H1 (cell line): Measurements from ENCODE around the gene ZNF644. TPM values are rescaled to one million over a fixed set of nuclear protein-coding genes. Genes with fewer than 3 reads are reported as not detected.

ENCODE experiments used
- CTCF ChIA-PET: fragments of 300-600 bp; sonication (Branson Sonifier 250); formaldehyde crosslinking; loops from one replicate; lab custom pipeline; 2021; ENCODE audit not compliant: partially characterized antibody; lab: Charles Lee
- POLR2A ChIA-PET: fragments of 300-600 bp; sonication (Branson Sonifier 250); formaldehyde crosslinking; loops from one replicate; lab custom pipeline; 2021; ENCODE audit warnings: inconsistent platforms; ENCODE audit not compliant: partially characterized antibody; lab: Charles Lee
- DNase-seq, 2 experiments: peaks; one replicate each; pipeline versions ENCODE4 v3.0.0 to v3.0.0-alpha.2; 2010 to 2022; ENCODE audit warnings: low spot score in 2 of 2, low read depth in 1 of 2, mixed read lengths in 1 of 2
- FAIRE-seq: peaks from 2 replicates; lab custom pipeline; 2011; peaks lifted over from hg19 to GRCh38; lab: Jason Lieb, UNC
- H2AFZ ChIP-seq: 2 replicates; pipeline ENCODE4 v1.8.1; 2012; ENCODE audit warnings: low read length, inconsistent platforms
- H2AK5ac ChIP-seq: 2 replicates; pipeline ENCODE4 v1.6.1; 2013; ENCODE audit warnings: low read depth, low read length
- H2BK120ac ChIP-seq: replicated peaks from 2 replicates; pipeline ENCODE3; 2013; ENCODE audit warnings: low read depth, low read length, inconsistent platforms
- H2BK12ac ChIP-seq: 2 replicates; pipeline ENCODE4 v1.6.1; 2013; ENCODE audit warnings: low read depth, low read length
- H2BK15ac ChIP-seq: 2 replicates; pipeline ENCODE4 v1.6.1; 2013; ENCODE audit warnings: low read length
- H2BK20ac ChIP-seq: 2 replicates; pipeline ENCODE4 v1.6.1; 2013; ENCODE audit warnings: low read length
- H2BK5ac ChIP-seq: 2 replicates; pipeline ENCODE4 v1.6.1; 2013; ENCODE audit warnings: low read depth, low read length
- H3K14ac ChIP-seq: 2 replicates; pipeline ENCODE4 v1.6.1; 2013; ENCODE audit warnings: inconsistent platforms; ENCODE audit not compliant: insufficient read length
- H3K18ac ChIP-seq: 2 replicates; pipeline ENCODE4 v1.6.1; 2013; ENCODE audit warnings: low read length; ENCODE audit errors: extremely low read depth
- H3K23ac ChIP-seq: 2 replicates; pipeline ENCODE4 v1.6.1; 2013; ENCODE audit warnings: inconsistent platforms; ENCODE audit not compliant: insufficient read length
- H3K23me2 ChIP-seq: 2 replicates; pipeline ENCODE4 v1.6.1; 2013; ENCODE audit warnings: low read depth, low read length
- H3K27ac ChIP-seq: 2 replicates; pipeline ENCODE4 v1.6.1; 2011; ENCODE audit warnings: low read depth, low read length, inconsistent platforms
- H3K27me3 ChIP-seq, 4 experiments: replicated peaks in 1 of 4; 1 replicate in 1 of 4; 2 replicates in 3 of 4; pipeline versions ENCODE4 v1.6.1 to v1.8.1; 2011 to 2013; ENCODE audit warnings: low read length in 3 of 4, mild to moderate bottlenecking in 3 of 4, inconsistent platforms in 2 of 4, mixed read lengths in 2 of 4, moderate library complexity in 1 of 4; ENCODE audit not compliant: control insufficient read depth in 3 of 4, insufficient read depth in 3 of 4; ENCODE audit errors: extremely low read depth in 1 of 4
- H3K36me3 ChIP-seq, 4 experiments: 2 replicates each; pipeline versions ENCODE4 v1.6.1 to v1.8.1; 2011 to 2013; ENCODE audit warnings: mild to moderate bottlenecking in 4 of 4, low read length in 3 of 4, moderate library complexity in 2 of 4, control low read depth in 1 of 4, inconsistent platforms in 1 of 4; ENCODE audit not compliant: insufficient read depth in 4 of 4, control insufficient read depth in 2 of 4
- H3K4ac ChIP-seq: replicated peaks from 2 replicates; pipeline ENCODE3; 2013; ENCODE audit warnings: low read length, low read depth, mixed read lengths, inconsistent platforms; ENCODE audit not compliant: insufficient read length
- H3K4me1 ChIP-seq, 4 experiments: replicated peaks in 1 of 4; 1 replicate in 1 of 4; 2 replicates in 3 of 4; pipeline versions ENCODE4 v1.6.1 to v1.8.1; 2011 to 2013; ENCODE audit warnings: low read length in 3 of 4, inconsistent platforms in 2 of 4, mixed read lengths in 1 of 4; ENCODE audit not compliant: insufficient read depth in 4 of 4, control insufficient read depth in 3 of 4
- H3K4me2 ChIP-seq, 2 experiments: 2 replicates each; pipeline versions ENCODE4 v1.6.1 to v1.8.1; 2011 to 2013; ENCODE audit warnings: low read depth in 2 of 2, low read length in 2 of 2, control low read depth in 1 of 2, inconsistent platforms in 1 of 2, mild to moderate bottlenecking in 1 of 2; ENCODE audit not compliant: insufficient read depth in 1 of 2
- H3K4me3 ChIP-seq, 4 experiments: fragments of 200-600, 300-600 bp in 1 of 4; sonication (generic), shearing (Covaris generic), sonication (Bioruptor Twin) in 1 of 4; 2 replicates each; pipeline versions ENCODE4 v1.5.1 to v1.8.1; 2011 to 2016; ENCODE audit warnings: low read length in 4 of 4, low read depth in 3 of 4, control low read depth in 2 of 4, inconsistent platforms in 2 of 4, mild to moderate bottlenecking in 2 of 4, mixed read lengths in 1 of 4, moderate library complexity in 1 of 4; ENCODE audit not compliant: insufficient read depth in 2 of 4; ENCODE audit errors: extremely low read depth in 1 of 4
- H3K56ac ChIP-seq: replicated peaks from 2 replicates; pipeline ENCODE3; 2013; ENCODE audit warnings: low read depth, mild to moderate bottlenecking, mixed read lengths, low read length, inconsistent platforms; ENCODE audit not compliant: insufficient read length
- H3K79me1 ChIP-seq: 2 replicates; pipeline ENCODE4 v1.6.1; 2013; ENCODE audit warnings: low read depth, low read length, control low read depth
- H3K79me2 ChIP-seq, 2 experiments: 2 replicates each; pipeline versions ENCODE4 v1.6.1 to v1.8.1; 2012 to 2013; ENCODE audit warnings: low read length in 2 of 2, mild to moderate bottlenecking in 2 of 2, inconsistent platforms in 1 of 2; ENCODE audit not compliant: insufficient read depth in 2 of 2, control insufficient read depth in 1 of 2
- H3K9ac ChIP-seq, 4 experiments: replicated peaks in 1 of 4; 1 replicate in 1 of 4; 2 replicates in 3 of 4; pipeline versions ENCODE4 v1.6.1 to v1.8.1; 2011 to 2013; ENCODE audit warnings: low read depth in 3 of 4, low read length in 3 of 4, control low read depth in 2 of 4, mild to moderate bottlenecking in 2 of 4, moderate library complexity in 2 of 4, inconsistent platforms in 1 of 4; ENCODE audit errors: extremely low read depth in 1 of 4
- H3K9me3 ChIP-seq, 2 experiments: 2 replicates each; pipeline versions ENCODE4 v1.6.1 to v1.8.1; 2012 to 2013; ENCODE audit warnings: mild to moderate bottlenecking in 2 of 2, moderate library complexity in 2 of 2, control low read depth in 1 of 2, inconsistent platforms in 1 of 2, low read depth in 1 of 2, low read length in 1 of 2, mixed read lengths in 1 of 2; ENCODE audit not compliant: insufficient read depth in 2 of 2
- H4K20me1 ChIP-seq, 2 experiments: replicated peaks in 1 of 2; 2 replicates each; pipeline versions ENCODE3 to v1.8.1; 2011 to 2013; ENCODE audit warnings: inconsistent platforms in 2 of 2, low read length in 2 of 2, mild to moderate bottlenecking in 1 of 2; ENCODE audit not compliant: insufficient read depth in 2 of 2, control insufficient read depth in 1 of 2
- H4K5ac ChIP-seq: 2 replicates; pipeline ENCODE4 v1.6.1; 2013; ENCODE audit warnings: low read length, low read depth, mixed read lengths, inconsistent platforms; ENCODE audit not compliant: insufficient read length
- H4K8ac ChIP-seq: 2 replicates; pipeline ENCODE4 v1.8.0; 2013; ENCODE audit warnings: mild to moderate bottlenecking, moderate library complexity, low read length, inconsistent platforms; ENCODE audit not compliant: insufficient read depth; ENCODE audit errors: extremely low read depth
- H4K91ac ChIP-seq: replicated peaks from 2 replicates; pipeline ENCODE3; 2013; ENCODE audit warnings: low read length, mixed read lengths, inconsistent platforms; ENCODE audit not compliant: insufficient read length
- EGR1 ChIP-seq: IDR thresholded peaks from 2 replicates; pipeline ENCODE4 v1.6.1; 2011; ENCODE audit warnings: low read depth, low read length, borderline replicate concordance
- POLR2A ChIP-seq, 2 experiments: IDR thresholded peaks; 1 replicate in 1 of 2; 2 replicates in 1 of 2; pipeline ENCODE4 v1.6.1; 2011; ENCODE audit warnings: low read depth in 2 of 2, low read length in 2 of 2, mild to moderate bottlenecking in 2 of 2; ENCODE audit errors: control extremely low read depth in 1 of 2
- WGBS, 2 experiments: shearing (Covaris generic) in 1 of 2; methylation state at CpG; one replicate each; pipeline versions ENCODE4 v1.1.6 to v1.1.7; 2013 to 2015; ENCODE audit warnings: low lambda C conversion rate in 2 of 2, mixed read lengths in 2 of 2, inconsistent platforms in 1 of 2, low coverage in 1 of 2, missing lambda C conversion rate in 1 of 2; ENCODE audit not compliant: insufficient replicate concordance in 2 of 2, insufficient coverage in 1 of 2, insufficient read length in 1 of 2; ENCODE audit errors: extremely low coverage in 1 of 2, missing lambda C conversion rate in 1 of 2; 5-methylcytosine and 5-hydroxymethylcytosine counted together
- polyA plus RNA-seq, 7 experiments: library from polyadenylated mRNA; depleted of rRNA in 3 of 7; stranded (reverse) in 5 of 7; unstranded in 2 of 7; fragments of >200 nt in 5 of 7; fragments of 200-250 nt in 2 of 7; gene quantifications; 1 replicate in 5 of 7; 2 replicates in 1 of 7; 4 replicates in 1 of 7; pipeline versions ENCODE4 v1.2.1 to v1.2.3, GENCODE V29; 2011 to 2013; ENCODE audit warnings: missing spikeins in 2 of 7, mixed read lengths in 2 of 7
- total RNA-seq: library from RNA; stranded (reverse); fragmentation: NEBNext Ultra II Directional; extraction: Animal tissue kit (Norgen Biotek cat#: 25700); gene quantifications from 2 replicates; pipeline ENCODE4 v1.2.1, GENCODE V29; 2021

Gene ZNF644
- total and polyA plus RNA-seq, 2 of the 8 experiments (the other 6 are each of a cell fraction or from before 2014, with no cell fraction given): 14.5 to 93.5 TPM

- Histone ChIP-seq H3K18ac (no peak overlapping the region), H2BK20ac (no peak overlapping the region), H4K20me1 (peaks cover 8 to 9% of the 10 kb centered on the region in 2 experiments), H3K23ac (no peak overlapping the region), H2BK15ac (no peak overlapping the region), H3K4me3 (no peak overlapping the region), H2AFZ (no peak overlapping the region), H3K36me3 (peaks cover 0 to 15% (median 5%) of the 10 kb centered on the region in 4 experiments; a peak in 3 of 8 replicates), H3K14ac (no peak overlapping the region), H3K4ac (no peak overlapping the region), H3K79me2 (peaks cover 9 to 100% of the 10 kb centered on the region in 2 experiments), H4K5ac (no peak overlapping the region), H2AK5ac (no peak overlapping the region), H3K4me2 (no peak overlapping the region), H3K79me1 (peaks cover 3% of the 10 kb centered on the region; the same call in 1 of the 2 replicates), H2BK12ac (no peak overlapping the region), H3K56ac (no peak overlapping the region), H3K4me1 (peaks cover 0 to 24% (median 4%) of the 10 kb centered on the region in 4 experiments; a peak in 4 of 7 replicates), H3K27me3 (no peaks in the 10 kb centered on the region), H4K8ac (no peak overlapping the region), H4K91ac (no peak overlapping the region), H3K27ac (no peak overlapping the region), H2BK120ac (no peak overlapping the region), H3K9me3 (no peaks in the 10 kb centered on the region), H2BK5ac (no peak overlapping the region), H3K9ac (no peak overlapping the region), H3K23me2 (no peaks in the 10 kb centered on the region; the same call in 1 of the 2 replicates)
- WGBS, 2 experiments: 100% methylated on average over 1 of the region's 1 CpG; no CpG with 5 or more reads in 1 of the 2 experiments
- FAIRE-seq (no peak), DNase-seq (no peak)
- ChIA-PET POLR2A (interaction anchor here (9.6 kb wide), 1 partner anchor 6 kb away, joined by 92 read pairs; the partner anchor contains the start of gene ZNF644), CTCF (interaction anchor here (0.5 to 1.0 kb wide), 2 partner anchors 80 to 152 kb away, joined by 3 to 4 read pairs; no protein-coding TSS in a partner anchor)
- TF ChIP-seq EGR1 (no peak), POLR2A (IDR thresholded peaks at IDR 0.05; ENCODE audit: control extremely low read depth in 1 of 2, low read depth in 2 of 2, low read length in 2 of 2) (peak in 1 of 2 experiments; percentile 20; a peak in 1 of 3 replicates)
Measured at GRCh38 chr1:91014475-91014874, 7.4 kb downstream of the ZNF644 start.
